ENCODE measurements around the gene C1QL2. TPM values are rescaled to one million over a fixed set of nuclear protein-coding genes. Genes with fewer than 3 reads are reported as not detected.
A peak's percentile ranks its signal among the peaks of the same experiment; 100 is the strongest.

C1QL2 gene
- total RNA-seq, 1 donor from 2014 or later, result not detected

DNA sequence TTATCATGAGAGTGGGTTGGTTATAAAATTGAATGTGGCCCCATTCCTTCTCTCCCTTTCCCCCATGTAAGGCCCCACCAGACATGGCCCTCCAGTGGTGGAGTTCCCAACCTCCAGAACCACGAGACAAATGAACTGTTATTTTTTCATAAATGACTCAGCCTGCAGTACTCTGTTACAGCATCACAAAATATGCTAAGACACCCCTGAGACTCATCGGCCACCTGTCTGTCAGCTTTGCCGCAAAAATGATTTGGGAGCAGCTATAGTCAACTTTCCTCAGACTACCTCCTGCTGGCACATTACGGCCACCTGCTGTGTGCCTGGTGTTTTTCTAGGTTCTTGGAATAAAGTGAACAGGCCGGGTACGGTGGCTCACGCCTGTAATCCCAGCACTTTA lies 21.4 kb upstream of the C1QL2 start:
- no peak for DNase-seq (ENCODE audit: low spot score)
- ATAC-seq, result no peak

- DNase-seq (ENCODE audit: low spot score) (no peak), ATAC-seq (no peak)
These were observed 20.7 kb upstream of the C1QL2 start for GRCh38 chr2:119179202-119179601.

GRCh38 chr2:119178776-119179175 lies 20.2 kb upstream of the C1QL2 start:
- no peak for ATAC-seq
- DNase-seq (ENCODE audit: low spot score), result no peak

GRCh38 chr2:119177838-119178190 lies 19.3 kb upstream of the C1QL2 start:
- ATAC-seq (no peak), DNase-seq (ENCODE audit: low spot score) (no peak)

DNA sequence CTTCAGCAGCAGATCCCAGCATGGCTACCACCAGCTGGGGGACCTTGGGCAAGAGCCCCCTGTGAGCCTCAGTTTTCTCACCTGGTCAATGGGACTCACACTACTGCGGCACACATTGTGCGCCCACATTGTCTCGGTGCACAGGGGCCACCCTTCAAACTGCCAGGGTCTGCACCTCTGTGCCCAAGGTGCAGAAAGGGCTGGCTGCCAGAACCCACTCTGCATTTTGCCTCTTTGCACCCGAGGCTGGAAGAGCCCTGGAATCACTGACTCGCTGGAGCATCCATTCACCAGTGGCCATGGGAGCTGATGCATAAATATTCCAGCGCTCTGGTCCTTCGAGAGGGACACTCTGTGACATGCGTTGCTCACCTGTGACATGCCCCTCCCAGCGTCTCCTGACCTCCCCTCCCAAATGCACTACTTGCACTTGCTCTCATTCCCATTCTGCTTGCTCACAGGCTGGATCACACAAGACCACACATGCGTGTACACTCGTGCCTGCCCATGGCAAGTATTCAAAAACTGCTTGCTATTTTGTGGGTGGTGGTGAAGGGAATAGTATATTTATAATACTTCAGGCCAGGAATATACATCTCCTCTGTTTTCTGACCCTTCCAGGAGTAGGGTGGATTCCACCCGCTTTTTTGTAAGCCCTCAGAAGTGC lies 18.8 kb upstream of the C1QL2 start:
- ATAC-seq, result no peak
- DNase-seq (ENCODE audit: low spot score), result no peak

DNA sequence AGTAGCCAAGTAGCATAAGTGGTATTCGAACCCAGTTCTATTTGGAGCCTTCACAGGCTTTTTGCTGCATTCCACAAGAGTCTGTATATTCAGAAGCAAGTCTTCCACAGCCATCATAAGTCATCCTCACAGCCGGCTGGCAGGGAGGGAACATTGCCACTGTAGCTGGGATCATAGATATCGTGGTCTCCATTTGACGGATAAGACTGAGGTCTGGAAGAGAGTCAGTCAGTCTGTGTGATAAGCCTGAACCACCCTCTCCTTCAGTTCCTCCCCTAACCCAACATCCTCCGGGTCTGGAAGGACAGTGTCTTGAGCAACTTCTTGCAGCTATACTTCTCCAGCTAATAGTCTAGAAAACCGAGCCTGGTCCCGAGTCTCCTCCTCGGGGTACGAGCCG lies 17.0 kb upstream of the C1QL2 start:
- DNase-seq (ENCODE audit: low spot score), result no peak
- no peak for ATAC-seq

- ATAC-seq, result no peak
- DNase-seq (ENCODE audit: low spot score), result no peak
These were observed 16.4 kb upstream of the C1QL2 start for GRCh38 chr2:119174993-119175347.

- peak; percentile 92 for ATAC-seq
- peak; percentile 51 for DNase-seq (ENCODE audit: low spot score)
These were observed 15.9 kb upstream of the C1QL2 start for GRCh38 chr2:119174216-119174992.

DNA sequence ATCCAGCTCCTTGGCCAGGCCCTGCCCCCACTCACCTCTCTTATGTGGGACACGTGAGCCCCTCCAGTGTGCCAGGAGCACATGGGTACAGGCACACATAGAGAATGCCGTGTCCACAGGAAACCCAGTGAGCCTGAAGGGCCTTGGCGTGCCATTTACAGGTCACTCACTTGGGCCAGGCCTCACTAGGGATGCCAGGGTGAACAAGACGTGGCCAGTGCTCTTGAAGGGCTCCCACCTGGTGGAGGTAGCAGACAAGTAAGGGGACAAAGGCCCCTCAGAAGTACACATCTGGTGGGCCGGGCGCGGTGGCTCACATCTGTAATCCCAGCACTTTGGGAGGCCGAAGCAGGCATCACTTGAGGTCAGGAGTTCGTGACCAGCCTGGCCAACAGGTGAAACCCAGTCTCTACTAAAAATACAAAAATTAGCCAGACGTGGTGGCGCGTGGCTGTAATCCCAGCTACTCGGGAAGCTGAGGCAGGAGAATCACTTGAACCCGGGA lies 15.1 kb upstream of the C1QL2 start:
- ATAC-seq, result no peak
- DNase-seq (ENCODE audit: low spot score), result no peak

DNA sequence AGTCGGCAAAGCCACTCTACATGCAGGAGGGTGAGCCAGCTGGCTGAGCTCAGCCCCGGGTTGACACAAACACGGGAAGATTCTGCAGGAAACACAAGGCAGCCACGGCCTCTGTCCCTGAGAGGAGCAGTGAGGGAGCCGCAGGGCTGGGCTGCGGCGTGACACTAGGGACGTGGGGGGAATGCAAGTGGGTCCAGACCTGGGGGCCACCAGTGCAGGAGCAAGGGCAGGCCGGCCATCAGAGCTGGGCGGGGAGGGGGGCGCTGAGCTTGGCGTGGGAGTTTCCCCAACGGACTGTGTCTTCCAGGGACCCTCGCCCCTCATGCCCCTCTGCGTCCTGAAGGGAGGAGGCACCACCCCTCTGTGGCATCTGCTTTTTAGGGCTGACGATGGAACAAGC lies 12.0 kb upstream of the C1QL2 start:
- no peak for ATAC-seq

GRCh38 chr2:119169717-119170116 lies 11.2 kb upstream of the C1QL2 start:
- ATAC-seq, result no peak
- DNase-seq (ENCODE audit: low spot score), result no peak

More for the DNA sequence above, 12.0 kb upstream of the C1QL2 start:
- no peak for DNase-seq (ENCODE audit: low spot score)

DNA sequence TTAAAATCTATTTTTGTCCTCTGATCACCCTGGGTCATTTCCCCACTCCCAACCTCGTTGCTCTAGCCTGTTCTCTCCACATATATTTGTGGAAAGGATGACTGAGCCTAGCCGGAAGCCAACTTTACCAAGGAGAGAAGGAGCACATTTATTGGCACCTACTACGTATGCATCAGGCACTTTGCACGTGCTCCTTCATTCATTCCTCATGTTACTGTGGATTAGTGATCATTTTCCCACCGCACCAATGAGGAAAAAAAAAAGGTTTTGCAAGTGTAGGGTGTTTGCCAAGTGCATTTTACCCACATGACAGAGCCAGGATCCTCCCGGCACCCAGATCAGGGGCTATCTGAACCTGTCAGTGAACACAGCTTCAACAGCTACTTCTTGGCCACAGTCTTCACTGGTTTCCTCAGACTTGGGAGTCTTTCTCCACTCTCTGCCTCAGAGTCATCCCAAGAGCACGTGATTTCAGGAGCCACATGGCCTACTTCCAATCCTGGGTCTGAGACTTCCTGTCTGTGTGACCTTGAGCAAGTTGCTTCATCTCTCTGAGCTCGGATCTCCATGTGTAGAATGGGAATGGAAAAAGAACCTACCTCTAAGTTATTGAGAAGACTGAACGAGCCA lies 1.9 kb upstream of the C1QL2 start:
- ATAC-seq (no peak), DNase-seq (ENCODE audit: low spot score) (no peak)

GRCh38 chr2:119157850-119158511 lies 570 bp downstream of the C1QL2 start:
- no peak for DNase-seq (ENCODE audit: low spot score)
- ATAC-seq, result no peak

GRCh38 chr2:119156891-119157773 lies 1.4 kb downstream of the C1QL2 start:
- ATAC-seq (no peak), DNase-seq (ENCODE audit: low spot score) (no peak)

DNA sequence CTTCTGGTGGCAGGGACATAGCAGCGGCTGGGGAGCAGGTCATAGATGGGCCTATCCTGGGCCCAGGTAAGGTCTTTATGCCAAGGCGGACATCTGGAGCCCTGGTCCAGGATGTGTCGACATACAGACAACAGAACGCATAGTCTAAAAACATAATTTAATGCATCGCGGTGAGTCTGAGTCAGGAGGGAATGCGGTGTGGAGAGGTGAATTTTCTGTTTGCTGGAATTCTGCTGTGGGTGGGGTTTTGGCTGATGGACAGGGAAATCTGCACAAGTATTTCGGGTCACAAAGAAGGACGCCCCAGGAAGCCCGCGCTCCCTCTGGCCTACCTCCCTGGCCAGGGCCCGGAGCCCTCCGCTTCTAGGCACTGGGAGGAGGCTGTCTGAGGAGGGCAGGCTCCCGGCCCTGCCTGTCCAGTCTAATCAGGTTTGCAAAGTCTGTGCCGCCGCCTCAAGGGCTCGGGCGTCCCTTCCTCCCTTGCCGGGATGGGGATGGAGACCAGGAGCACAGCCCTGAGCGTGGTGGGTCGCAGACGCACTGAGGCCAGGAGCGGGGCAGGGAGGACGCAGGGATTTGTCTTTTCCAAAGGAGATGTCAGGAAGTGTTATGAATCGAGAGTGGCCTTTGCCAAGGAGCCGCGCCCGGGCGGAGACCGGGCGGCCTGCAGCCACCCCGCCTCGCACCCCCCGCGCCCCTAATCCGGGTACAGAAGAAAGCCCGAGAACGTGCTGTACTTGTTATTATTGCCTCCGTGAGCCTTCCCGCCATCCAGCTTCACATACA lies 2.3 kb downstream of the C1QL2 start:
- ATAC-seq (no peak), DNase-seq (ENCODE audit: low spot score) (no peak)

- no peak for DNase-seq (ENCODE audit: low spot score)
- ATAC-seq, result no peak
These were observed 2.9 kb downstream of the C1QL2 start for GRCh38 chr2:119155633-119156032.

DNA sequence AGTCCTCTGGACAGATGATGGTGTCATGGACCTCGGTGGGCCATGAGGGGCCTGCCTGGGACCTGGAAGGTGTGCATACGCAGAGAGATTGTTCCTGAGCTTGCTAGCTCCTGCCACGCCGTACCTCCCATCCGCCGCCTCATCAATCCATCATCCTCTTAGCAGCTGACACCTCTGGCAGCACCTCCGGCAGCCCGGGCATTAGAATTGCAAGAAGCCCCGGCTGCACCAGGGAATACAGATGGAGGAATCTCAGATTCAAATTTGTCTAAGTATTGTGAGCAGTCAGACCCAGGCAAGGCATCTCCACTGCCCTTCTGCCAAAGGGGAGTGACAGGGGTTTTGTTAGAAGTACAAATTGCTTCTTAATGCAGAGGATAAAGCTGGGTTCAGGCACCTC lies 4.5 kb downstream of the C1QL2 start:
- DNase-seq (ENCODE audit: low spot score) (no peak), ATAC-seq (no peak)

GRCh38 chr2:119149611-119150010 lies 8.9 kb downstream of the C1QL2 start:
- ATAC-seq (no peak), DNase-seq (ENCODE audit: low spot score) (no peak)

GRCh38 chr2:119147776-119148715 lies 10.5 kb downstream of the C1QL2 start:
- ATAC-seq (no peak), DNase-seq (ENCODE audit: low spot score) (no peak)

Data from left lobe of liver (tissue), 2 donors.